Measurements from ENCODE around the gene PRDM15. TPM values are rescaled to one million over a fixed set of nuclear protein-coding genes. Genes with fewer than 3 reads are reported as not detected.

PRDM15 gene
- total RNA-seq, 4 donors from 2014 or later, result 11.8 to 33.7 (median 18.5) TPM

DNA sequence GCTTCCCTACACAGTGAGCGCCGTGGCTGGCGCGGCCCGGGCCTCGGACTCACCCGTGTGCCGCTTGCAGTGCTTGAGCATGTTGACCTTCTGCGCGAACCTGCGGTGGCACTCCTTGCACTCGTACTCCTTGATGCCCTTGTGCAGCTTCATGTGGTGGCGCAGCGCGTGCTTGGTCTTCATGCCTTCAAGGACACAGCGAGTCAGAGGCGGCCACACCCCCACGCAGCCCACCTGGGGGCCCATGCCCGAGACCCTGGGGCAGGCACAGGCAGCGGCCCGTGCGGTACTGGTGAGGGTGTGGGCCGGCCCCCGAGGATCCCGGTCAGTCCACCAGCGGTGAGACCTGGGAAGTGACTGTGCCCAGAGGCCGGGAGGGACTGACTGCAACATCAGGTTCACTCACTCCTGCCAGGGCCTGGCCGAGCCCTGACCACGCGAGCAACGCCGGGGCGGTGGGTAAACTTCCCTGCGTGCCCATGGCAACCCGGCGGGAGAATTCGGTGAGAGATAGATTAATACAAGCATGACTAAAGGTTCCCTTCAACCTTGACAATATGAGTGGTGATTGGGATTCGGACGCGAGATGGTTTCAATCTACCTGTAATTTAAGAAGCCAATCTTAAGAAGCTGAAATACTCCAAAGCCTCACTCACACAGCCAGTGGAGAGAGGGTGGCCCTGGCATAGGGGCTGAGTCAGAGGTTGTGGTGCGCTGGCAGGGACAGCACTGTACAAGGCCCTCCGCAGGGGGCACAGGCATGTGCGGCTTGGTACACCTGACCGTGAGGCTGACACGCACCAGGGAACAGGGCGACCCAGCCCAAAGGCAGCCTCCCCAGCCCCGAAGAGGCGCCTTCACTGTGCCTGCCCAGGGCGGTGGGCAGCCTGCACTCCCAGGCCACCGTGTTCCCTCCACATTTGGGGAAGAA, 63.2 kb downstream of the PRDM15 start:
- WGBS, 2 donors, result 93 to 94% methylated on average over 36 to 50 of the region's 50 CpGs
- H3K4me1 ChIP-seq, result peaks cover 0 to 8% (median 0%) of the 10 kb centered on the region in 4 donors
- peaks cover 0 to 72% (median 6%) of the 10 kb centered on the region in 3 donors for H3K36me3 ChIP-seq
- H3K9me3 ChIP-seq, result no peaks in the 10 kb centered on the region
- TF ChIP-seq EP300 (IDR thresholded peaks at IDR 0.05), result no peak
- DNase-seq (ENCODE audit: low spot score in 2 of 2), result no peak
- no peaks in the 10 kb centered on the region for H3K27me3 ChIP-seq
- H3K4me3 ChIP-seq, result no peak overlapping the region
- no peak overlapping the region for H3K27ac ChIP-seq

DNA sequence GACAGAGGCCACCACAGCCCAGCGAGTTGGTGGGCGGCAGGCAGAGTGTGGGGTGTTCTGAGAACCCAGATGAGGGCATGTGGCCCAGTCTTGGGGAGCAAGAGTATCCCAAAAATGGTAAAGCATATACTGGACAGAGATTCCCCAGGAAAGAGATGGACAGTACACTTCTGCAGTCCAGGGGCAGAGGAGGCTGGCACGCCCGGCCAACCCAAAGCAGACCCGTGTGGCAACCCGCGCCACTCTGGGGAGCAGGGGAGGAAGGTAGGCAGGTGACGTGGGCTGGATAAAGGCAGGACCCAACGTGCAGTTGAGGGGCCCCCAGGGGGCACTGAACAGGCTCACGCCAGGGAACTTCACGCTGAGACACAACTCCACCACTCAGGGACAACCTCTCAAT, 65.9 kb downstream of the PRDM15 start:
- no peak overlapping the region for H3K27ac ChIP-seq
- H3K27me3 ChIP-seq, result no peaks in the 10 kb centered on the region
- no peak for DNase-seq (ENCODE audit: low spot score in 2 of 2)
- no peaks in the 10 kb centered on the region for H3K9me3 ChIP-seq
- TF ChIP-seq, protein P1, sequence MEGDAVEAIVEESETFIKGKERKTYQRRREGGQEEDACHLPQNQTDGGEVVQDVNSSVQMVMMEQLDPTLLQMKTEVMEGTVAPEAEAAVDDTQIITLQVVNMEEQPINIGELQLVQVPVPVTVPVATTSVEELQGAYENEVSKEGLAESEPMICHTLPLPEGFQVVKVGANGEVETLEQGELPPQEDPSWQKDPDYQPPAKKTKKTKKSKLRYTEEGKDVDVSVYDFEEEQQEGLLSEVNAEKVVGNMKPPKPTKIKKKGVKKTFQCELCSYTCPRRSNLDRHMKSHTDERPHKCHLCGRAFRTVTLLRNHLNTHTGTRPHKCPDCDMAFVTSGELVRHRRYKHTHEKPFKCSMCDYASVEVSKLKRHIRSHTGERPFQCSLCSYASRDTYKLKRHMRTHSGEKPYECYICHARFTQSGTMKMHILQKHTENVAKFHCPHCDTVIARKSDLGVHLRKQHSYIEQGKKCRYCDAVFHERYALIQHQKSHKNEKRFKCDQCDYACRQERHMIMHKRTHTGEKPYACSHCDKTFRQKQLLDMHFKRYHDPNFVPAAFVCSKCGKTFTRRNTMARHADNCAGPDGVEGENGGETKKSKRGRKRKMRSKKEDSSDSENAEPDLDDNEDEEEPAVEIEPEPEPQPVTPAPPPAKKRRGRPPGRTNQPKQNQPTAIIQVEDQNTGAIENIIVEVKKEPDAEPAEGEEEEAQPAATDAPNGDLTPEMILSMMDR (IDR thresholded peaks at IDR 0.05), result no peak
- no peak for TF ChIP-seq EP300 (IDR thresholded peaks at IDR 0.05)
- TF ChIP-seq POLR2A (IDR thresholded peaks at IDR 0.05), result no peak
- peaks cover 0 to 70% (median 6%) of the 10 kb centered on the region in 3 donors for H3K36me3 ChIP-seq
- H3K4me1 ChIP-seq, result peaks cover 0 to 8% (median 0%) of the 10 kb centered on the region in 4 donors
- 89 to 94% methylated on average over 11 of the region's 11 CpGs for WGBS, 2 donors
- no peak overlapping the region for H3K4me3 ChIP-seq

DNA sequence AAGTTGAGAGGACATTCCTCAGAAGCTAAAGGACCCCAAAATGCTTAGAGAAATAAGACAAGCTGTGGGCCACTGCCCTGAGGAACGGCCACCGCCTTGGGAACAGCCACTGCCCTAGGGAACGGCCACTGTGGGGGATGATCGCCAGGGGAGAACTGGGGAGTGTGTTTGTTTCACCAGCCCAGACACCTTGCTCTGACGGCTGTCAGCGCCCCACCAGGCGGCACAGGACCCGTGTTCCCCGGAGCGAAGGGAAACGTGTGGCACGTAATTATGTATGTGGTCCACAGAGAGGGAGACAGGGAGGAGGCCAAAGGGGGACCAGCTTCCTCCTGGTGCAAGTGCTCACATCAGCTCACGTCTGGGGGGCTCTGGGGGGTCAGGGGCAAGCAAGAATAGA, 66.5 kb downstream of the PRDM15 start:
- no peaks in the 10 kb centered on the region for H3K27me3 ChIP-seq
- H3K4me3 ChIP-seq, result no peak overlapping the region
- no peak overlapping the region for H3K27ac ChIP-seq
- H3K4me1 ChIP-seq, result peaks cover 0 to 8% (median 0%) of the 10 kb centered on the region in 4 donors
- peaks cover 0 to 73% (median 6%) of the 10 kb centered on the region in 3 donors for H3K36me3 ChIP-seq
- H3K9me3 ChIP-seq, result no peaks in the 10 kb centered on the region
- DNase-seq (ENCODE audit: low spot score in 2 of 2), result no peak
- WGBS, 2 donors, result 91 to 94% methylated on average over 13 of the region's 13 CpGs
- TF ChIP-seq EP300 (IDR thresholded peaks at IDR 0.05) (no peak), POLR2A (IDR thresholded peaks at IDR 0.05) (no peak)
- TF ChIP-seq, protein P1 (IDR thresholded peaks at IDR 0.05), result no peak

DNA sequence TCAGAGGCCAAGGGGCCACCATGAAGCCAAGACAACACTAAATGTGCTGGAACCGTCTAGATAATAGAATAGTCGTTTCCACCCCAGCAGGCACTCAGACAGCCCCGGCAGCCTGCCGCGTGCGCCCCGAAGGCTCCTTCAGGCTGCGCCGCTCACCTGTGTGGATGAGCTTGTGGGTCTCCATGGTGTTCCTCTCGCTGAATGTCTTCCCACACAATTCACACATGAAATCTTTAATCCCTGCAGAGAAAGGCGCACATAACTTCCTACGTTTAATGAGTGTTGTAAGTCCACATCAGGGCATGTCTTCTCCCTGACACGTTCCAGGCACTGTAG, 68.6 kb downstream of the PRDM15 start:
- DNase-seq (ENCODE audit: low spot score in 2 of 2), result no peak
- no peaks in the 10 kb centered on the region for H3K27me3 ChIP-seq
- H3K4me1 ChIP-seq, result no peaks in the 10 kb centered on the region
- WGBS, 2 donors, result 83 to 86% methylated on average over 13 of the region's 13 CpGs
- TF ChIP-seq, protein P1 (IDR thresholded peaks at IDR 0.05), result no peak
- no peak for TF ChIP-seq POLR2A (IDR thresholded peaks at IDR 0.05)
- TF ChIP-seq EP300 (IDR thresholded peaks at IDR 0.05), result no peak
- no peak overlapping the region for H3K4me3 ChIP-seq
- H3K36me3 ChIP-seq, result peaks cover 0 to 70% (median 6%) of the 10 kb centered on the region in 3 donors
- no peaks in the 10 kb centered on the region for H3K9me3 ChIP-seq
- H3K27ac ChIP-seq, result no peak overlapping the region

DNA sequence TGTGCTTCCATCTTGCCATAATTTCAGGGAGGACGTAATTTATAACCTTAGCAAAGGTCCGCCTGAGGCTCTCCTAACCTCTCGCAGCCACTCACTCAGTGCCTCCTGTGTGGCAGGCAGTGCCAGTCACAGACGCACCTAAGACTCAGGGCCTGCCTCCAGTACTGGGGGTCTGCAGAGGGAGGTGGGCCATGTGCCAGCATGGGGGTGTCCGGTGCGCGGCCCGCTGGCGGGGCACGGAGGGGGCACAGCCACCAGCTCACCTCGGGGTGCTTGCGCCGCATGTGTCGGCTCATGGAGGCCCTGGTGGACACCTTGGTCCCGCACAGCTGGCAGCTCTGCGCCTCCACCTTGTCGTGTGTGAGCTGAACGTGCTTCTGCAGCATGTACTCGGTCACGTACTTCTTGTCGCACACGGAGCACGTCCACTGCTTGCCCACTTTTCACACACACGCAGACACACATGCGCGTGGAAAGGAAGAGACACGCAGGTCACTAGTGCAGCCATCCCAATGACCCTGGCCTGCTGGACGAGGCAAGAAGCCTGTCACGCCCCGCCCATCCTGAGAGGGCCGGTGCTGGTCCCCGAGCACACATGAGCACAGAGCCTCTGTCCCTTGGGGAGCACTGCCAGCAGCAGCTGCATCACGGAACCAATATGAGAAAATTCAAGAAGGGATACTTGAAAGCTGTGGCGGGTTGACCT, 69.1 kb downstream of the PRDM15 start:
- H3K4me1 ChIP-seq, result peaks cover 0 to 5% (median 0%) of the 10 kb centered on the region in 4 donors
- TF ChIP-seq, protein P1 (IDR thresholded peaks at IDR 0.05), result no peak
- TF ChIP-seq EP300 (IDR thresholded peaks at IDR 0.05) (no peak), POLR2A (IDR thresholded peaks at IDR 0.05) (no peak)
- WGBS, 2 donors, result 92 to 95% methylated on average over 33 to 34 of the region's 34 CpGs
- H3K27me3 ChIP-seq, result no peaks in the 10 kb centered on the region
- H3K9me3 ChIP-seq, result no peaks in the 10 kb centered on the region
- H3K4me3 ChIP-seq, result no peak overlapping the region
- DNase-seq (ENCODE audit: low spot score in 2 of 2), result no peak
- peaks cover 0 to 65% (median 6%) of the 10 kb centered on the region in 3 donors for H3K36me3 ChIP-seq
- H3K27ac ChIP-seq, result no peak overlapping the region

Data from tibial nerve (tissue), 4 donors.